GM19452 (cell line): ENCODE results near the gene IL13.

Source experiments
- ATAC-seq: cut with Tn5 transposase; IDR thresholded peaks from one replicate; pipeline ENCODE4 v1.9.1; 2021; ENCODE audit not compliant: unreplicated experiment

The IL13 gene

GRCh38 chr5:132655821-132656773 lies 1.9 kb upstream of the IL13 start:
- ATAC-seq = no peak

GRCh38 chr5:132656774-132657355 lies 1.1 kb upstream of the IL13 start:
- no peak for ATAC-seq

- ATAC-seq = no peak
Observed at GRCh38 chr5:132658381-132659302, 669 bp downstream of the IL13 start.

GRCh38 chr5:132659598-132660493 lies 1.9 kb downstream of the IL13 start:
- no peak for ATAC-seq

GRCh38 chr5:132661231-132662003 lies 3.4 kb downstream of the IL13 start:
- no peak for ATAC-seq

GRCh38 chr5:132662004-132662401 lies 4.0 kb downstream of the IL13 start:
- ATAC-seq = no peak

- peak; percentile 56 for ATAC-seq
Observed at GRCh38 chr5:132662925-132663770, 5.2 kb downstream of the IL13 start.

- peak; percentile 51 for ATAC-seq
Observed at GRCh38 chr5:132663771-132664695, 6.1 kb downstream of the IL13 start.

GRCh38 chr5:132664696-132665209 lies 6.8 kb downstream of the IL13 start:
- no peak for ATAC-seq

GRCh38 chr5:132665574-132666080 lies 7.7 kb downstream of the IL13 start:
- ATAC-seq = no peak

GRCh38 chr5:132666310-132667123 lies 8.5 kb downstream of the IL13 start:
- no peak for ATAC-seq

- no peak for ATAC-seq
Observed at GRCh38 chr5:132667309-132667708, 9.3 kb downstream of the IL13 start.

- ATAC-seq = no peak
Observed at GRCh38 chr5:132667761-132668705, 10.1 kb downstream of the IL13 start.

GRCh38 chr5:132668706-132669454 lies 10.9 kb downstream of the IL13 start:
- ATAC-seq = no peak

- no peak for ATAC-seq
Observed at GRCh38 chr5:132669455-132669820, 11.5 kb downstream of the IL13 start.
